ENCODE measurements around the gene ITGB8.

GRCh38 chr7:20328027-20328426, 2.7 kb upstream of the ITGB8 start:
- TF ChIP-seq CTCF (IDR thresholded peaks at IDR 0.05) = no peak
- TF ChIP-seq ZFX (IDR thresholded peaks at IDR 0.05; ENCODE audit: borderline replicate concordance) = no peak

All from 22Rv1 (cell line).